NCI-H446 treated with DMSO at 0.1 percent for 48 hours (cell line): ENCODE data around the gene HIVEP3.

Experiments used
- DNase-seq: peaks from one replicate; lab custom pipeline; 2025; lab: John Stamatoyannopoulos, UW

Gene HIVEP3

DNA sequence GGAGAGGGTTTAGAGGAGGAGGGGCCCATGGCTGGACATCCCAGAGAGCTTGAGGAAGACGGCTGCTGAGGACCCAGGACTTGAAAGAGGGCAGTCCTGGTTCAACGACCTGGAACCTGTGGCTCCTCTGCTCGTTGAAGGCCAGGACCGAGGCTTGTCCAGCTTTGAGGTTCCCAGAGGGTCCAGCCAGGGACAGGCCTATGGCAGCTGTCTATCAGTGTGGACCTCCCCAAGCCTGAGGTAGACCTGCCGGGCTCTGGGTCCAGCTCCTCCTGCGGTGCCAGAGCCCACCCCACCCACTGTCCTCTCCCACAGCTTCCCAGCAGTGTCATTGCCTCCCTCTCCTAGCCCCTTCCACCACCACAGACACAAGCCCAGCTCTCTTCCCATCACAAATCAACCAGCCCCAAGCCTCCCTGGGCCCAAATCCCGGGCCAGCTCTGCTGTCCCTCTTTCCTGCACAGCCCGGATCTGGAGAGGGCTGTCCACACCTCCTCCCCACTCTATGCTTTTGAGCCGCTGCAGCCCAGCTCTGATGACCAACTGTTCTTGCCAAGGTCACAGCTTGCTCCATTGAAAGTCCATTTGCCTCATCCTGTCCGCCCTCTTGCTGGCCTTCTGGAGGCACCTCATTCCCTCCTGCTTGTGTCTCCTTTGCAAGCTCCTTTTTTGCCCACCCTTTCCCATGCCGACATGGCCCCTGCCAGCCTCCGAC, 385.5 kb downstream of the HIVEP3 start:
- no peak for DNase-seq

DNA sequence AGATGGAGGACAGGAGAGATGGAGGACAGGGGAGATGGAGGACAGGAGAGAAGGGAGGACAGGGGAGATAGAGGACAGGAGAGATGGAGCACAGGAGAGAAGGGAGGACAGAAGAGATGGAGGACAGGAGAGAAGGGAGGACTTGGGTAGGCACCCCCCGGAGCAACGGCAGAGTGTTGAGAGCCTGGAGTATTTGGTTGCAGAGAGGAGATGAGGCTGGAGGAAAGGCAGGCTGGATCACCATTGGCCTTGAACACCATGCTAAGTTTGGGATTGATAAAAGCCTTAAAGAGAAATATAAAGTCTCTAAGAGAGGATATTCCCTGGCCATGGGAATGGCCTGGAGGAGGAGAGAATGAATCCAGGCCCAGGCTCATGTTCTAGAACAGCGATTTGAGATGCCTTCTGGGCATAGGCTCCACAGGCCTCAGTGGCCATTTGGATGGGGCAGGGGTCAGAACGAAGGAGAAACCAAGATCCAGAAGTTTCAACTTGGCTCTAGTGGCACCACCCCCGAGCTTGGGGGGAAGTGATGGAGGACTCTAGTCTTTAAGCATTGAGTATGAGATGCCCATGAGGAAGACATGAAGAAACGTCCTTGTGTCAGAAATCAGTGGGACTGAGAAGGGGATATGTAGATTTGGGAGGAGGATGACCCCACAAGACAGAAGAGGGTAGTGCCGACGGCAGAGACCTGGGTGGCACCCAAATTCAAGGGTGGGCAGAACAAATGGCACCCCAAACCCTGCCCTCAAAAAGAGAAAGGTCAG, 386.3 kb downstream of the HIVEP3 start:
- DNase-seq: no peak

DNA sequence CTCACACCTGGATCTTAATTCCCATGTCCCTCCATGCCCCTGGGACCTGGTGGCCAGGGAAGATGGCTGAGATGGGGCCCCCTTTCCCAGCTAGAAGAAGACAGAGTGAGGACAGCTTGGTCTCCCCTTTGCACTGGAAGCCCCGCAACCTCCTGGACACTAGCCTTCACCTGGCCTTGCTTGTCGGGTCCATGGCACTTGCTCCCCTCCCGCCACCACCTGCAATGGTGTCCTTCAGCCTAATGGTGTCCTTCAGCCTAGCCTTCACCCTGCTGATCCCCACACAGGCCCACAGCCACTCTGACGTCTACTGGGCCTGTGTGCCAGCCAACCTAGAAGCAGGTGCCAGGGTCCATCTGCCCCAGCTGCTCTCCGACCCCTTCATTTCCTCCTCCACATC, 388.3 kb downstream of the HIVEP3 start:
- no peak for DNase-seq

DNA sequence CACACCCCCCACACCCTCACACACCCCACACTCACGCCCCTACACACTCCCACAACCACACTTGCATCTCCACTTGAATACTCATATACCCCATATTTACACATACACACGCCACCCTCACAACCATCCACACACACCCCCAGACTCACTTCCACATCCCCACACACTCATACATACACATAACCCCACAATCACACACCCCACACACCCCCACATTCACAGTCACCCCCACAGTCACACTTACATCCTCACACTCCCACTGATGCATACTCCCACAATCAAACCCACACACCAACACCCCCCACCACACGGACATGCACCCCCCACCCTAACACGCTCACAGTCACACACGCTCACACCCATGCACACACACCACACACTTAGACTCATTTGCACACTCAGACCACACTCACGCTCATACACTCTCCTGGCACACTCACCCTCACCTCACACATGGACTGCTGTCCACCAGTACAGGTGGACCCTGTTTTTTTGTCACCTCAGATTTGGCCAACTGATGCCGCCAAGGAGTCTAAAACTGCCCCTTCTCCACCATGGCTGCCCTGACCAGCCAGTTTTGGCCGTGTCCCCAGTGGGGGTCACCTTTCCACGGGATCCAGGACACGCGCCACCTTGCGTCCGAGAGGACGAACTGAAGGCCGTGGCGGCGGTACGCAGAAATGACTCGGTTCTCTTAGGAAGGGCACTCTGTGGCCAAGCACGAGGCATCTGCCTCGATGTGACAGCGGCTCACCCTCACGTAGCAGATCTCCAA, 388.9 kb downstream of the HIVEP3 start:
- no peak for DNase-seq

DNA sequence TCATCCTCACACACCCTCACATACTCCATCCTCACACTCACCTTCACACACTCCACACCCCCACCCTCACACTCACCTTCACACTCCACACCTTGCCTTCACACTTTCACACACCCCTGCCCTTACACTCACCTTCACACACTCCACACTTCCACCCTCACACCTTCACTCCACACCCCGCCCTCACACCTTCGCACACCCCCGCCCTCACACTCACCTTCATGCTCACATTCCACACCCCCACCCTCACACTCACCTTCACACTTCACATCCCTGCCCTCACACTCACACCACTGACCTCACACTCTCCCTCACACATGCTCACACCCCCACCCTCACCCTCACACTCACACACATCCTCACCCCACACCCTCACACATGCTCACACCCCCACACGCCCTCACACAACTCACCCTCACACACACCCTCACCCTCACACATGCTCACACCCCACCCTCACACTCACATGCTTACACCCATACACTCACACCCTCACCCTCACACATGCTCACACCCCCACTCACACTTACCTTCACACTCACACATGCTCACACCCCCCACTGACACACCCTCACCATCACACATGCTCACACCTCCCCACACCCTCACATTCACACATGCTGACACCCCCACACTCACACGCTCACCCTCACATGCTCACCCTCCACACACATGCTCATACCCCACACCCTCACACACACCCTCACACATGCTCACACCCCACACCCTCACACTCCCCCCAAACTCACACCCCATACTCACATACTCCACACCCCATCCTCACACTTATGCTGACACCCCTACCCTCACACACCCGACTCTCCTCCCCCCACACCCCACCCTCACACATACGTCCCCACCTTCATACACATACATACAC, 389.8 kb downstream of the HIVEP3 start:
- no peak for DNase-seq

DNA sequence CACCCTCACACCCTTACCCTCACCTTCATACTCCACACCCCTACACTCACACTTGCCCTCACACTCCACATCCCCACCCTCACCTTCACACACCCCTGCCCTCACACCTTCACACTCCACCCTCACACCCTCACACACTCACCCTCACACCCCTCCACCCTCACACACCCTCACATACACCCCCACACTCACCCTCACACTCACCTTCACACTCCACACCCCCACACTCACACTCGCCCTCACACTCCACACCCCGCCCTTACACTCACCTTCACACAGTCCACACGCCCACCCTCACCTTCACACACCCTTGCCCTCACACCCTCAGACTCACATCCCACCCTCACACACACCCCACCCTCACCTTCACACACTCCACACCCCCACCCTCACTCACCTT, 390.6 kb downstream of the HIVEP3 start:
- DNase-seq: no peak

DNA sequence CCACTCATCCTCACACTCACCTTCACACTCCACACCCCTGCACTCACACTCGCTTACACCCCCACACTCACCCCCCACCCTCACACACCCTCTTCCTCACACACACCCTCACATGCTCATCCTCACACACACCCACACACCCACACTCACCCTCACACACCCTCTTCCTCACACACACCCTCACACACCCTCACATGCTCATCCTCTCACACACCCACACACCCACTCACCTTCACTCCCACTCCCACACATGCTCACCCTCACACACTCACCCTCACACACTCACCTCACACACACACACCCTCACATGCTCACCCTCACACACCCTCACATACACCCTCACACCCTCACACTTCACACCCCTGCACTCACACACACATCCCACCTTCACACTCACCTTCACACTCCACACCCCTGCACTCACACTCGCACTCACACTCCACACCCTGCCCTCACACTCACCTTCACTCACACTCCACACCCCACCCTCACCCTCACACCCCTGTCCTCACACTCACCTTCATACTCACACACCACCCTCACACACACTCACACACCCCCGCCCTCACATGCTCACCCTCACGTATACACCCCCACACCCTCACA, 391.7 kb downstream of the HIVEP3 start:
- no peak for DNase-seq

DNA sequence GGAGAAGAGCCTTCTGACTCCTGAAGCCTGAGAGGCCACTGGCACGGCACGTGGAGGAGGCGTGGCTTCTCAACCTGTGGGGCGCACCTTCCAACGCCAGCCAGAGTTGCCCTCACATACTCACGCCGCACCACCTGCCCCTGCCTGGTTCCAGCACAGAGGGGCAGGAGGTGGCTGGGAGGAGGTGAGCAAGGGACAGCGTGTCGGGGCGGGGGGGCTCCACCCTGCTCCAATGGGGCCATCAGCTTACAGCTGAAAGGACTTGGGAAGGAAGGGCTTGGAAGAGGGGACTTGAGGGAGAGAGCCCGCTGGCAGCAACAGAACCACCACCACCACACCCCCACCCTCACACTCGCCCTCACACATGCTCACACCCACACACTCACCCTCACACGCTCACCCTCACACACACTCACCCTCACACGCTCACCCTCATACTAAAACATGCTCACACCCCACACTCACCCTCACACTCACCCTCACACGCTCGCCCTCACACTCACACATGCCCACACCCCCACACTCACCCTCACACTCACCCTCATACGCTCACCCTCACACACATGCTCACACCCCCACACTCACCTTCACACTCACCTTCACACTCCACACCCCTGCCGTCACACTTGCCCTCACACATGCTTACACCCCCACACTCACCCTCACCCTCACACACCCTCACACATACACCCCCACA, 392.7 kb downstream of the HIVEP3 start:
- DNase-seq: no peak

DNA sequence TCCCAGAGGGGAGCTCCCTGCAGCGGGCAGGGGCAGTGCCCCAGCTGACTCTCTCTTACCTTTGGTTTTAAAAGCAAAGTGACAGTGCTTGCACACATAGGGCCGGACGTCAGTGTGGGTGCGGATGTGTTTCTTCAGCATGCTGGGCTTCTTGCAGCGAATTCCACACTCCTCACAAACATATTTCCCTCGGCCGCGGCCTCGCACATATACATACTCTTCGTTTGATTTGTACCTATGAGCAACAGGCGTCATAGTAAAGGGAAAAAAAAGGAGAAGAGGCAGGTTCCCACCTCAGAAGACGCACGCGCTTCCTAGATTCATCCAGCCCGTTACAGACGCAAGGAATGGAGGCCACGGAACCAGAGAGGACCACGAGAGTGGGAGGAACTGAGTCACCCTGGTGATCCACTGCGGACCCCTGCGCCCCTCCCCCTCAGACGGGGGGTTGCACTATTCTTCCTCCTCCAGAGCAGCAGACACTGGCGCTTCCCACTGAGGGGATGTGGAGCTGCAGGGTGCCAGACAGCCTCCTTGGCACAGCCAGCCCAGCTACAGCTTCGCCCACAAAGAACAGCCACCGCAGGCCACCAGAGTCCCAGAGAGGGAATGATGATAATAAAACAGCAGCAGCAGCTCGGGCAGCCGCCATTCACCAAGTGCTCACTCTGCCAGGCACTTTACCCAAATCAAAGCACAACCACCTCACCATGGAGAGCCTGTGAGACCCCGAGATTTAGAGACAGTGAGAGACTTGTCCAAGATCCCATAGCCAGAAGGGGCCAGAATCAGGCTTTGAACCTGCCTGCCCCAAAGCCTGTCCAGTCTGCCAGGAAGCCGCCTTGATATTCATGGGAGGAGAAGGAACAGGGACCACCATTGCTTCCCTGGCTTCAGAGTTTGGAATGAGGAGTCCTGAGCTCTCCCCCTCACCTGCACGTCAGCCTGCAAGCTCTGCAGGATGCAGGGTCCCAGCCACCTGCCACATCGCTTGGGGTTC, 393.7 kb downstream of the HIVEP3 start:
- DNase-seq: no peak

DNA sequence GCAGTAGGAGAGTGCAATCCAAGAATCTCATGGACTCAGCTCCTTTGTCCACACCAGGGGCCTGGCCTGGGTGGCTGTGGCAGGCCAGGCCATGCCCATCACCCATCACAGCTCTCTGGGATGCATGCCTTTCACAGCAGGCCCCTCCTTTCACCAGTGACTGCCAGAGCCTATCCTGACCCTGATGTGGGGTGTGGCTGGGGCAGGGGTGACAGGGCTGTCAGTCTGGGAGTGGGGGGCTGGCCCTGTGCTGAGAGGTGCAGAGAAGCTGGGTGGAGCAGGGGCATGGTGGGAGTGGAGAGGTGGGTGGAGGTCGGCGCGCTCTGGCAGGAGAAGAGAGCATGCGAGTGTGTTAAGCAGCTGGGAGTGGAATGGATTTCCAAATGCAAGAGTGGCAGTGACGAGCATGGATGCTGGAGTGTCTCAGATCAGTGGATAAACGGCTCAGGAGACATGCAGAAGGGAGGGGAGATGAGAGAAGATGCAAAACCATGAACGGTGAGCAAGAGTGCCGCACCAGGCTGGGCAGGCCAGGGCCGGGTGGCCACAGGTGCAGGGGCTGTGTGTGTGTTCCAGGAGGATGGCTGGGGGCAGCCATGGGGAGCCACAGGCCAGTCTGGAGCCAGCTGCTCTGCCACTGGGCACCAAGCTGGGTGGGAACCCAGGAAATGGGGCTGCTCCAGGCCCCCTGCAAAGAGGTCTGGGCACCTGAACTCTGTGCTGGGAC, 394.6 kb downstream of the HIVEP3 start:
- no peak for DNase-seq

DNA sequence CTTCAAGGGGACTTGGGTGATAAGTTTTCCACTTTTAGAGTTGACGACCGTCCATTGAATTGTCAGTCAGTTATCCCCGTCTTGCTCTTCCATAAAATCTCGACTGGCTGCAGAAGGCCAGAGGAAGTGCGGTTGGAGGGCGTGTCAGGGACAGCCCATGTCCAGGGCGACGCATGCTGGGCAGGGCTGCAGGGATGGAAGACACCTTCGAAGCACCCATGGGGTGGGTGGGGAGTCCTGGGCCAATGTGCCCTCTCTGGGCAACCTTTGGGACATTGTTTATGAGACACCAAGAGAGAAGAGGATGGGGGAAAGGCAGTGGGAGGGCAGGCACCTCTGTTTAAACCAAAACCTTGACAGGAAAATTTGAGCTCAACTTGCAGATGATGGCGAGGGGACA, 395.7 kb downstream of the HIVEP3 start:
- DNase-seq: no peak

DNA sequence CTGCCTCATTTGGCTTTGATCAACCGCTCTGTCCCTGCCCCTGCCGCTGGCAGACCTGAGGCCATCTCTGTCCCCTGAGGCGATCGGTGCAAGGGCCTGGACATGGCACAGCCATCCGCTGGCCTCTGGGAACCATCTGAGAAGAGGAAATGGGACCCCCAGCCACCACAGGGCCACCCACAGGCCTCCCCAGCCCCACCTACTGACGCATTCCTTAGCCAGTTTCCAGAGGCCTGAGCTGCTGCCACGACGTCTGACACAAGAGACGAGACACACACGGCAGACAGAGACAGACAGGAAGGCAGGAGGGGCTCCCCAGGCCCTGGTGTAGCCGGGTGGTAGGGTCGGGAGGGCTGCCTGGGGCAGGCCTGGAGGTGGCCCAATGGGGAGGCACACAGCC, 397.0 kb downstream of the HIVEP3 start:
- DNase-seq: no peak

DNA sequence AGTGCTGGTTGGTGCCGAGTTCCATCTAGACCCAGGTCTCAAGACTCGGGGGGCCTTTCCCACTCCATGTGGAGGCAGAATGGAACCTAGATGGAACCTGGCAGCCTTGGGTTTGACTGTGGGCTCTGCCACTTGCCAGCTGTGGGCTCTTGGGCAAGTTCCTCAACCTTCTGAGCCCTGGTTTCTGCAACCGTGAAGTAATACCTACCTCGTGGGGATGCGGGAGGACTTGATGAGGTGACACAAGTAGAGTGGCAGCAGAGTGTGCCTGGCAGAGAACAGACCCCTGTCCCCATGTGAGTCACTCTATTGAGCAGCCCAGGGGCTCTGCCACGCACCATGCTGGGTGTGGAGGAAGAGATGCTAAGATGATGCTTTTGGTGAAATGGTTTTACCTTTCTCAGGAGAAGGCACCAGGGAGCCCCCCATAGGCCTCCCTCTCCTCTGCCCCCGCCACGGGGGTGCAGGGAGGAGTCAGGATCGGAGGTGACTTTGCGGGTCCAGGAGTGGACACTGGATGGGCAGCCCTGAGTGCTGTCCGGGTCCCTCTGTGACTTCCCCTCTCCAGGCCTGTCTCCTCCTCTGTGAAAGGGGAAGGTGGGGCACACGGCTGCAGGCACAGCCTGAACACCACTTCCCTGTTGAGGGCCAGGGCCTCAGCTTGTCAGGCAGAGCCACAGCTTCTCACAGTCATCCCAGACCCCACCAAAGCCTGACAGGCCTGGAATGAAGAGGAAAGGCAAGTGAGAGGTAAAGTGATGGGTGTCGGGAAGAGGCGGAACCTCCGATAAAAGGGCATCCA, 397.6 kb downstream of the HIVEP3 start:
- DNase-seq: no peak

DNA sequence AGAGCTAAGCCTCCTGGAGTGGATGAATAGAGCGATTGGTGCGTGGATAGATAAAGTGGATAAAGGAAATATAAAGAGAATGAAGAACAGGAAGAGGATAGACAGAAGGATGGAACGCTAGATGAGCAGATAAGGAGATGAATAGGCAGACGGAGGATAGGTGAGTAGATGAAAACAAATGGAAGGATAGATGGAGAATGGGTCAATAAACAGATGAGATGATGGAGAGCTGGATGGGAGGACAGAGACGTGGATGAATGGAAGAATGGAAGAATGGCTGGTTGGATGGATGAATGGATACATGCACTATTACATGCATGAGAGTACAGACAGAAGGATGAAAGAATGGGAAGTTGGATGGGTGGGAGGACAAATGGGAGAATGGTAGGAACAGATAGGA, 399.1 kb downstream of the HIVEP3 start:
- no peak for DNase-seq

DNA sequence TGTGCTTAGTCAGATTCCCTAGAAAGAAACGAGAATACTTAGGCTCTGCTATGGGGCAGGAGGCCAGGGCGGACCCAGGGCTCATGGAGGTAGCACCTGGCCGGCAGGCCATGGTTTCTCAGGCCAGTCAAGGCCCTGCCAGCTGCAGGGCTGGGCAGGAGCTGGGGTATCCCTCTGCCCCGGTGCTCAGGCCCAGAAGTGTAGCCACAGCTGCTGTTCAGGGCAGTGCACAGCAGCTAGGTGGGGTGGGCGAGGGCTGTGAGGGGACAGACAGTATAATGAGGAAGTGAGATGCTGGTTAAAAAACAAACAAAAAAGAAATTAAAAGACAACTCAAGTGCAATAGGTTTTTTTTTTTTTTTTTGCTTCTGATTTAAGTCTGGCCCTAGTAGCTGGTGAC, 400.3 kb downstream of the HIVEP3 start:
- DNase-seq: no peak

DNA sequence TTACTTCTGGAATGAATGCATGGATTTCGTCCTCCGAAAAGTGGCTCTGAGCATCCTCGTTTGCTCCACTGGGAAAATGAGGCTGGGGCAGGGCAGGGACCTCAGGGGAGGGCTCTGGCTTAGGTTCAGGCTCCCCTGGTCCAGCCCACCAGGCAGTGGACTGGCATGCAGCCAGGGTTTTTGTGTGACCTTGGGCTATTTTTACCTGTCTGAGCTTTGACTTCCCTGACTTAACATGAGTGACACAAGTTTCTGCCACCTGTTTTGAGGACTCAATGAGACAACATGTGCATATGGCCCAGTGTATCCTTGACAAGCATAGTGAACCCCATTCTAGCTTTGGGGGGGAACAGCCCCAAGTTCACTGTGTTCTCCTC, 401.7 kb downstream of the HIVEP3 start:
- DNase-seq: no peak

DNA sequence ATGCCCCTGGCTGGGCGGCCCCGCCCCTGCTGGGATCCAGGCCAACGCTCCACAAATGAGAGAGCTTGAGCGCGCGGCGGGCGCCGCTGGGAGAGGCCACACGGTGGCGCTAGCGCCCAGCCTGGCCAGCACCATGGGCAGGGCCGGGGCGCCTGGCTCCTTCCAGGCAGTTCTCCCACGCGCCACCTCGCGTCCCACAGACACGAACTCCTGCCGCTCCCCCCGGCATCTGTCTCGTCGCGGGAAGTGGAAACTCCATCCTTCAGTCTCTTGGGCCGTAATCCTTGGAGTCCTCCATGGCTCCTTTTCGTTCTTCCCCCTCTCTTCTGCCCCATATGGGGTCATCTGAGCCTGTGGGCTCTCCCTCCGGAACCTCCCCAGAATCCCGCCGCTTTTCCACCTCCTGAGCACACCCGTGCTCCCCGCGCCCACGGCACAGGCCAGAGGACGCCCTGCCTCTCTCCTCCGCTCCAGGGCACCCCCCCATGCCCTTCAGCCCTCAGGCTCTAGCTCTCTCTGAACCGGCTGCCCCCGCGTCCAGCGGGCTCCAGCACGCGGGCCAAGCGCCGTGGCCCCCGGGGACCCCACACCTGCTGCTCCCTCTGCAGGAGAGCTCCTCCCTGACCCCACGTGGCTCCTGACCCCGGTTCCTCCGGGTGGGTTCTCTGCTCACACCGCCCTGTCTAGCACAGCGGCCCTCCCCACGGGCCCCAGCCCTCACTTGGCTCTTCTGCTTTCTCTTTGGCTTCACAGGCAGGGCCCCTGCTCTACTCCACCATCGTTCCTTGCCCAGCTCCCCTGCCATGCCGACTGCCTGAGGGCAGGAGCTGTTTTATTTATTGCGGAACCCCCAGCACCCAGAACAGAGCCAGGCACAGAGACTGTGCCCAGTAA, 402.3 kb downstream of the HIVEP3 start:
- DNase-seq: peak; percentile 74
